Panc1 (cell line): ENCODE results near the gene C2orf81.
"Not testable (repeated sequence)": the region's sequence is repeated elsewhere in the genome, so short reads cannot be mapped to it uniquely, and the experiment has no call there.

Experiments used
- CTCF ChIP-seq: fragments of 450-650 bp; IDR thresholded peaks from 2 replicates; pipeline ENCODE4 v1.5.1; 2017; ENCODE audit warnings: mild to moderate bottlenecking
- POLR2AphosphoS5 ChIP-seq: IDR thresholded peaks from 2 replicates; pipeline ENCODE4 v1.6.1; 2012; ENCODE audit warnings: mild to moderate bottlenecking, low read depth, low read length, moderate library complexity
- TCF7L2 ChIP-seq: IDR thresholded peaks from 2 replicates; pipeline ENCODE4 v1.6.1; 2011; ENCODE audit warnings: mild to moderate bottlenecking, low read depth, low read length, inconsistent platforms

- TF ChIP-seq CTCF, POLR2AphosphoS5, TCF7L2: not testable (repeated sequence)
These were observed 846 bp downstream of the C2orf81 start for GRCh38 chr2:74420443-74421103.
